HL-60 (cell line): Measurements from ENCODE around the gene NAP1L4.

Experiments
- DNase-seq, 2 experiments: peaks; one replicate each; pipeline ENCODE4 v3.0.0-alpha.2; 2010 to 2020; ENCODE audit warnings: low read depth in 1 of 2, low spot score in 1 of 2
- H3K27ac ChIP-seq: fragments of 250-450 bp; sonication (Bioruptor Pico); replicated peaks from 2 replicates; pipeline ENCODE4 v1.5.1; 2020; ENCODE audit warnings: mild to moderate bottlenecking, moderate library complexity
- H3K27me3 ChIP-seq: fragments of 250-450 bp; sonication (Bioruptor Pico); 2 replicates; pipeline ENCODE4 v1.5.1; 2021; ENCODE audit warnings: mild to moderate bottlenecking, moderate library complexity; ENCODE audit not compliant: insufficient read depth, poor library complexity, severe bottlenecking
- H3K4me3 ChIP-seq: replicated peaks from 2 replicates; pipeline ENCODE4 v1.5.1; 2011; ENCODE audit warnings: mild to moderate bottlenecking, control low read depth, low read length; ENCODE audit not compliant: insufficient read depth
- GABPA ChIP-seq: IDR thresholded peaks from 2 replicates; pipeline ENCODE4 v1.6.1; 2012; ENCODE audit warnings: low read depth
- POLR2AphosphoS5 ChIP-seq: IDR thresholded peaks from 2 replicates; pipeline ENCODE4 v1.6.1; 2012; ENCODE audit warnings: low read depth
- SPI1 ChIP-seq: IDR thresholded peaks from 2 replicates; pipeline ENCODE4 v1.6.1; 2012; ENCODE audit warnings: low read depth, mild to moderate bottlenecking, borderline replicate concordance
- TF ChIP-seq, protein P1 (sequence below): IDR thresholded peaks from 2 replicates; pipeline ENCODE4 v1.6.1; 2012; ENCODE audit warnings: low read depth; ENCODE audit not compliant: insufficient replicate concordance
- TF ChIP-seq, protein P2 (sequence below): IDR thresholded peaks from one replicate; pipeline ENCODE4 v1.5.1; 2011; ENCODE audit warnings: low read length, control low read depth, inconsistent platforms; ENCODE audit not compliant: insufficient read depth

NAP1L4 gene

DNA sequence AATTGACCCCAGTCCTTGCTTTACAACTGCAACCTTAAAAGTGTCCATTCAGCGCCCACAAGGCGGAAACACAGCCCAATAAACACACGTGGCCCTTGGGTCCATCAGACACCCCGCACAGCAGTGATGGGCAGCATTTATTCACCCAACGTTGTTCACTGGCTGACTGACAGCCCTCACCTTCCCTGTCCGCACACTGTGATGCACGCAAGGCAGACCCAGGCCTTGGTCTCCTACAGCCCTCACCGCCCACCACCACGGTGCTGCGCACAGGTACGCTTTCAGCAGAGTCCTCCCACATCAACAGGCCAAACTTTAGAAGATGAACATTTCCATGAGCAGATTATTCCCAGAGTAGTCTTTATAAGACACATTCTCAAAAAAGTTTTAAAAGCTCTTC is 42.2 kb downstream of the NAP1L4 start:
- TF ChIP-seq POLR2AphosphoS5 (peak; percentile 26; the same call in 1 of the 2 replicates), SPI1 (no peak)
- H3K27me3 ChIP-seq, result no peaks in the 10 kb centered on the region
- H3K4me3 ChIP-seq, result no peak overlapping the region
- no peak for DNase-seq
- no peak overlapping the region for H3K27ac ChIP-seq

DNA sequence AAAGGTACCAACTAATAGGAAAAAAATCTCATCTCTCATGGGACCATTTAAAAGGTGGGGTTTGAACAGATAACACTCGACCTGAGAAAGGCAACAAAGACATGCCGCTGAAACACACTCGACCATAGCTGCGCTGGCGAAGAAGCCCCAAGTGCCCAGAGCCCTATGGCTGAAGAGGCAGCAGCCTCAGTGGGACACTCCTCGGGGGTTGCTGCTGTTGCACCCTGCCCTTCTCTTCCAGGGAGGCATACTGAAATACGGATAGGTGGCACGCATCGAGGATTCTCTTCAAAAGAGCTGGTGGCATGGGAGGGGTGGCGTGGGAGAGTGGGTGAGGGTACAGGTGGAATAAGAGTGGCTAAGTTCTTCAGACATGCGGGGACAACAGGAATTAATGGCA is 44.4 kb downstream of the NAP1L4 start:
- no peaks in the 10 kb centered on the region for H3K27me3 ChIP-seq
- TF ChIP-seq, protein P1, sequence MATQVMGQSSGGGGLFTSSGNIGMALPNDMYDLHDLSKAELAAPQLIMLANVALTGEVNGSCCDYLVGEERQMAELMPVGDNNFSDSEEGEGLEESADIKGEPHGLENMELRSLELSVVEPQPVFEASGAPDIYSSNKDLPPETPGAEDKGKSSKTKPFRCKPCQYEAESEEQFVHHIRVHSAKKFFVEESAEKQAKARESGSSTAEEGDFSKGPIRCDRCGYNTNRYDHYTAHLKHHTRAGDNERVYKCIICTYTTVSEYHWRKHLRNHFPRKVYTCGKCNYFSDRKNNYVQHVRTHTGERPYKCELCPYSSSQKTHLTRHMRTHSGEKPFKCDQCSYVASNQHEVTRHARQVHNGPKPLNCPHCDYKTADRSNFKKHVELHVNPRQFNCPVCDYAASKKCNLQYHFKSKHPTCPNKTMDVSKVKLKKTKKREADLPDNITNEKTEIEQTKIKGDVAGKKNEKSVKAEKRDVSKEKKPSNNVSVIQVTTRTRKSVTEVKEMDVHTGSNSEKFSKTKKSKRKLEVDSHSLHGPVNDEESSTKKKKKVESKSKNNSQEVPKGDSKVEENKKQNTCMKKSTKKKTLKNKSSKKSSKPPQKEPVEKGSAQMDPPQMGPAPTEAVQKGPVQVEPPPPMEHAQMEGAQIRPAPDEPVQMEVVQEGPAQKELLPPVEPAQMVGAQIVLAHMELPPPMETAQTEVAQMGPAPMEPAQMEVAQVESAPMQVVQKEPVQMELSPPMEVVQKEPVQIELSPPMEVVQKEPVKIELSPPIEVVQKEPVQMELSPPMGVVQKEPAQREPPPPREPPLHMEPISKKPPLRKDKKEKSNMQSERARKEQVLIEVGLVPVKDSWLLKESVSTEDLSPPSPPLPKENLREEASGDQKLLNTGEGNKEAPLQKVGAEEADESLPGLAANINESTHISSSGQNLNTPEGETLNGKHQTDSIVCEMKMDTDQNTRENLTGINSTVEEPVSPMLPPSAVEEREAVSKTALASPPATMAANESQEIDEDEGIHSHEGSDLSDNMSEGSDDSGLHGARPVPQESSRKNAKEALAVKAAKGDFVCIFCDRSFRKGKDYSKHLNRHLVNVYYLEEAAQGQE, result no peak
- TF ChIP-seq POLR2AphosphoS5 (no peak), GABPA (no peak), SPI1 (no peak)
- TF ChIP-seq, protein P2, sequence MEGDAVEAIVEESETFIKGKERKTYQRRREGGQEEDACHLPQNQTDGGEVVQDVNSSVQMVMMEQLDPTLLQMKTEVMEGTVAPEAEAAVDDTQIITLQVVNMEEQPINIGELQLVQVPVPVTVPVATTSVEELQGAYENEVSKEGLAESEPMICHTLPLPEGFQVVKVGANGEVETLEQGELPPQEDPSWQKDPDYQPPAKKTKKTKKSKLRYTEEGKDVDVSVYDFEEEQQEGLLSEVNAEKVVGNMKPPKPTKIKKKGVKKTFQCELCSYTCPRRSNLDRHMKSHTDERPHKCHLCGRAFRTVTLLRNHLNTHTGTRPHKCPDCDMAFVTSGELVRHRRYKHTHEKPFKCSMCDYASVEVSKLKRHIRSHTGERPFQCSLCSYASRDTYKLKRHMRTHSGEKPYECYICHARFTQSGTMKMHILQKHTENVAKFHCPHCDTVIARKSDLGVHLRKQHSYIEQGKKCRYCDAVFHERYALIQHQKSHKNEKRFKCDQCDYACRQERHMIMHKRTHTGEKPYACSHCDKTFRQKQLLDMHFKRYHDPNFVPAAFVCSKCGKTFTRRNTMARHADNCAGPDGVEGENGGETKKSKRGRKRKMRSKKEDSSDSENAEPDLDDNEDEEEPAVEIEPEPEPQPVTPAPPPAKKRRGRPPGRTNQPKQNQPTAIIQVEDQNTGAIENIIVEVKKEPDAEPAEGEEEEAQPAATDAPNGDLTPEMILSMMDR, result no peak
- no peak overlapping the region for H3K4me3 ChIP-seq
- DNase-seq, result no peak
- H3K27ac ChIP-seq, result no peak overlapping the region

DNA sequence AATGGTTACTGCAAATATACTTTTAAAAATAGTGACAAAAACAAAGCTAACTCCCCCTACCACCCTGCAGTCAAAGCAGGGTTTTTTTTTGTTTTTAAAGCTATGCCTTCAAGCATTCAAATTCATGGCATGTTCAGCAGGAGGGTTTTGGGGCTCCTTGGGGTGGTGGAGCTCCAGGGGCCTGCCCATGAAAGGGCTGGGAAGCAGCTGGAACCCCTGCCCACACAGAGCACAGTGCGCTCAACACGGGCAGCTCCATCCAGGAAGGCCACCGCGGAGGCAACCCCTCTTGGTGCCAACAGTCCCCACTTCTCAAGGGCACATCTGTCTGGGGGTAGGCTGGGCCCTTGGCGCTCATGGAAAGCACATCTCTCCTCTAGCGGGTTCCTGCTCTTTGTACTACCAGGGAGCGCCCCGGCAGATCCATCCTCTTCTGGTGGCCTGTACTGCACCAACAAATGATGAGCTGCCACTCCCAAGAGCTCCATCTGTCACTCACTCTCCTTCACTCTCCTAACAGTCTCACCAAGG is 46.3 kb downstream of the NAP1L4 start:
- Histone ChIP-seq H3K4me3 (no peak overlapping the region), H3K27ac (no peak overlapping the region), H3K27me3 (no peaks in the 10 kb centered on the region)
- DNase-seq, result no peak
- TF ChIP-seq, protein P1, result no peak
- TF ChIP-seq, protein P2, result no peak
- TF ChIP-seq SPI1 (no peak), GABPA (no peak), POLR2AphosphoS5 (no peak)

DNA sequence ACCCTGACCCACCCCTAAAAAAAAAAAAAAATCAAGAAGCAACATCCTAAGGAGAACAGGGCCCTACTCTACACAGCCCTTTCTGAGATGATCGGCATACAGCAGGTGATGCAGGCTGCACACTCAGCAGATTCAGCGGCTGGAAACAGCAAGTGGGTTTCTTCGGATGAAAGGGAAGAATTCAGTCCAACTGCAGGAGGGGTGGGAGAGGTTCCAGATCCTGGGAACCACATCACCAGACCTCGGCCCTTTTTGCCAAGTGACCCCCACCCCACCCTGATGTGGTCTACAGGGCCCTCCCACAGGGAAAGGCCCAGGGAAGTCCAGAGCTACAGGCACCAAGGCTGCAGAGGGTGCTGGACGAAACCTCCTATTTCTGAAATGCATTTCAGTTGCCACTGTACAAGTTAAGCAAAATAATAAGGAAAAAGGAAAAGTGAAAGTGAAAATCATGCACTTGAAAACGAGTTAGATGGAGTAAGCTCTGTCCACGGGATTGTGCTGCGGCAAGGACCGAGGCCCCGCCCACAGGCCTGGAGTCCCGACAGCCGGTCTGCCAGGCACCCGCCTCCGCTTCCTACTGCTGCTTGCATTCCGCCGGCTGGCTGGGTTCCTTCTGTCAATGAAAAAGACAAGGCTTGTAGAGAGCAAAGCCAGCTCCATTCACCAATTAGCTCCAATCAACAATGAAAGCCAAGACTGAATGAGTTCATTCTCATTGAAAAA is 46.9 kb downstream of the NAP1L4 start:
- DNase-seq, result no peak
- no peak; the same call in 1 of the 2 replicates for TF ChIP-seq POLR2AphosphoS5
- TF ChIP-seq GABPA, result no peak
- no peak for TF ChIP-seq SPI1
- TF ChIP-seq, protein P2, result no peak
- TF ChIP-seq, protein P1, result no peak
- Histone ChIP-seq H3K4me3 (no peak overlapping the region), H3K27me3 (no peaks in the 10 kb centered on the region), H3K27ac (no peak overlapping the region)
